ENCODE measurements around the gene ITPRID1. TPM values are rescaled to one million over a fixed set of nuclear protein-coding genes. Genes with fewer than 3 reads are reported as not detected.
"Not testable (repeated sequence)": the region's sequence is repeated elsewhere in the genome, so short reads cannot be mapped to it uniquely, and the experiment has no call there.

The ITPRID1 gene
- total RNA-seq (2014; rRNA removed; shearing (Covaris generic)), result not detected in 2 replicates
- polyA plus RNA-seq (2015; cell fraction: cytosol; rRNA removed), result not detected in 2 replicates
- not detected in 2 replicates for polyA plus RNA-seq (2015; cell fraction: nucleus; rRNA removed)

- no peak for DNase-seq (ENCODE audit: low read depth)
These were observed at the start of gene ITPRID1 for GRCh38 chr7:31513790-31514189. TSS of gene ITPRID1 (plus strand) at chr7:31514090. CDS start at chr7:31553025, 38,935 bp downstream.

DNA sequence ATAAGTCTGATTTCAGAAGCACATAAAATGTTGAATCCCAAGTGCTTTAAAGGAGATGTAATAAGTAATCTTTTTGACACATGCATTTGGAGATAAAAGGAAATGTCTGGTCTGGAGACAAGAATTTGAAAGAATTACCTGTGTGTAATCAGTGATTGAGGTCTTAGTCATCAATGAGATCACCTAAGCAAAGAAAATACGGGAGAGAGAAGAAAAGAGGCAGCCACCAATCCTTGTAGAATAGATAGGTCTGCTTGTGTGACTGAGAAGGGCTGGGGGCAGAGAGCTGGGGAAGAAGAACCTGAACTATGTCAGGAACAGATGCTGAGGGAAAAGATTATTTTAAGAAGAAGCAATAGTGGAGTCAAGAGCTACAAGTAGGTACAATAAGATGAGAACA, 49.3 kb upstream of the ITPRID1 start:
- DNase-seq (ENCODE audit: low read depth), result peak; percentile 55

DNA sequence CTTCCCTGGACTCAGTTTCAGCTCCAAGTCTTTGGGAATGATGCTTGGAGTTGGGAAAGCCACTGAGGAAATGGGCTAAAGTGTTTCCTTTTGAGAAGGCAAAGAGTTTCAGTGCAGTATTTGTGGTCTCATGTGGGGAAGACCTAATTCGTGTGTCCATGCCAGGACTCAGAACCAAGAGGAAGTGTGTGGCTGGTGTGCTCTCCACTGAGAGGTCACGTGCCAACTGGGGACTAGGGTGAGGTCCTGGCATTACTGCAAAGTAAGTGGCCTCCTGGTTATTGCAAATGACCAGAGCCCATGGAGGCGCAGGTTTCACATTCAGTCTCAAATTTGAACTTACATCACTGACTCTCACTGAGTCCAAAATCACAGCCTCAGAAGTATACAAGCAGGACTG, 48.6 kb upstream of the ITPRID1 start:
- no peak for DNase-seq (ENCODE audit: low read depth)

GRCh38 chr7:31466036-31466435, 47.9 kb upstream of the ITPRID1 start:
- DNase-seq (ENCODE audit: low read depth), result no peak

DNA sequence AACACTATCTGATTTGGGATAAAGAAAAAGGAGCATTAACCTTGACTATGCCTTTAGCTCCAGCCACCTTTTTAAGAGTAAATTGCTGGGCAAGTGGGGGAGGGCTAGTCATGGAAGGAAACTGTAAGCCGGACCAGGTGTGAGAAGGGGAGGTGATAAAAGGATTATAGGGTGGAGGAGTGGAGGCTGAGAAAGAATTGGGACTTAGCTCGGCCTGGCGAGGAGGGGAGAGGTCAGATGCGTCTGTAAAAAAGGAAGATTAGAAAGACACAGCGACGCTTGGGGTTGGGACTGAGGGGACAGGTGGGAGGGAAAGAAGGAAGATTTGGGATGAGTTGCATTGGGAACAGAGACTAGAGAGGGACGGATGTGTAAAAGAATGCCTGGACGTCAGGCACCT, 43.0 kb upstream of the ITPRID1 start:
- DNase-seq (ENCODE audit: low read depth), result not testable (repeated sequence)

DNA sequence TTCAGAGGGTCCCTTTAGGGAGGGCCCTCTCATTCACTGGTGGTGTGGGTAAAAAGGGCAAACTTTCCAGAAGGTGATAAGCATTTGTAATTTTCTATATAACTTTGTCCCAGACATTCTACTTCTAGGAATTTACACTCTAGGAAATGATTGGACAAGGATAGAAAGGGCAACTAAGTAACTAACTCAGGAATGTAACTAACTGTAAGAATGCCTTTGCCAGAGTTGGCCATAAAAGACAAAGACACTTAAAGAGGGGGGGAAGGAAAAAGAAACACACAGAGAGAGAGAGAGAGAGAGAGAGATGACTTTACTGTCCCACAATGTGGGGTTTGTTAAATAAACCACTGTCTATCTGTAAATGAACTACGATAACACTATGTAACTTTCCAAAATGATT, 38.5 kb upstream of the ITPRID1 start:
- DNase-seq (ENCODE audit: low read depth), result no peak

- no peak for DNase-seq (ENCODE audit: low read depth)
These were observed 37.7 kb upstream of the ITPRID1 start for GRCh38 chr7:31476073-31476745.

- DNase-seq (ENCODE audit: low read depth), result no peak
These were observed 36.8 kb upstream of the ITPRID1 start for GRCh38 chr7:31476941-31477677.

- no peak for DNase-seq (ENCODE audit: low read depth)
These were observed 35.9 kb upstream of the ITPRID1 start for GRCh38 chr7:31478018-31478417.

DNA sequence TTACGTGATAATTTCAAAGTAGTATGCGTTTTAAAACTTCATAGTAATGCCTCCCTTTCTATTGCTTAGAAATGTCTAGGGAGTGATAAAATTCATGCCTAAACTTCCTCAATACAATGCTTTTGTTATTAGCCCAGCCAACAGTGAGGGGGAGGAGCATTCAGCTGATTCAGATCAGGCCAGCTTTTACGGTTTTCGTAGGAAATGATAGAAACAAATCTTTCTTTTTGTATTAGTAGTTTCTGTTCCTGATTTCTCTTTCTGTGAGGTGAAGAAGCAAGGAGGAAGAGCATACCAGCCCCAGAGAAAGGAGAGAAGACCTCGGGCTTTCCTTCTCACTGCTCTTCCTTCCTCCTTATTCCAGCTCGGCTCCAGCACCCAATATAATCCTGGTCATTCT, 35.2 kb upstream of the ITPRID1 start:
- no peak for DNase-seq (ENCODE audit: low read depth)

GRCh38 chr7:31487071-31487470, 26.8 kb upstream of the ITPRID1 start:
- no peak for DNase-seq (ENCODE audit: low read depth)

DNA sequence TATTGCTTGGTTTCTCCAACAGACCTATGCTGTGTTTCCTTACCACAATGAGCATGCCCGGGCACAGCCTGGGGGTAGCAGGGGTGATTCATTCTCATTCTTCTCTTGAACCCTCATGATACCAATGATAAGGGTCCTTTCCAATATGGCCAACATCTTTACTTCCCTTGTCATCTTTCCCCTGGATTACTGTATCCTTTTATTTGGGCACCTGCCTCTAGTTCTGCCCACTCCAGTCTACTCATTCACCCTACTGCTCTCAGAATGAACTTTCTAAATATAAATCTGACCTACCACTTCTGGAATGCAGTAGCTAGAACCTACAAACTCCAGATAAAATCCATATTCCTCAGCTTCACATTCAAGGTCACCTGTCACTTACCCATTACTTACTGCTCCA, 26.4 kb upstream of the ITPRID1 start:
- DNase-seq (ENCODE audit: low read depth), result peak; percentile 20

DNA sequence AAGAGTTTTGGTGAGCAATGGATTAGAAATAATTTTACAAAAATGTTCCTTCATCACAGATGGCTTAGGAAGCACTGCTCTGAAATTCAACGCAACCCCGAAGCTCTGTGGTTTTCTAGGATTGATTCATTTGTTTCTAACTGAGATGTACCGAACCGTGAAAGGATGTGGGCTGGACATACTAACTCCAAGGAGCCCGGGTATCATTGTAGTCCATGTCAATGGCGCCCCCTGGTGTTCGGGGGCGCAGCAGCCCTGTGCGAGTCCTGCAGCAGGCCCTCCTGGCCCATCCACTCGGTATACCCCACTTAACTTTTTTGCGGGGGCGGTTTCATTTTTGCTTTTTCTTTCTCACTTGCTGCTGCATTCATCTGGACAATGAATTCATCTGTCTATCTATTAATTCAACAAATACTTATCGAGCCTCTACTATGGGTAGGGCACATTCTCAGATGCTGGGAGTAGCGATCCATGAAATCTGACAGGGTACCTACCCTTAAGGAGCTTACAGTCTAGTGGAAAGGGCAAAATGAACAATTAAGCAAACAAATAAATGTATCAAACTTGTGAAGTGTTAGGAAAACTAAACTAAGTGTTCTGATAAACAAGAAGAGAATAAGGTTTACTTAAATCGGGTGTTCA, 25.2 kb upstream of the ITPRID1 start:
- DNase-seq (ENCODE audit: low read depth), result peak; percentile 67

DNA sequence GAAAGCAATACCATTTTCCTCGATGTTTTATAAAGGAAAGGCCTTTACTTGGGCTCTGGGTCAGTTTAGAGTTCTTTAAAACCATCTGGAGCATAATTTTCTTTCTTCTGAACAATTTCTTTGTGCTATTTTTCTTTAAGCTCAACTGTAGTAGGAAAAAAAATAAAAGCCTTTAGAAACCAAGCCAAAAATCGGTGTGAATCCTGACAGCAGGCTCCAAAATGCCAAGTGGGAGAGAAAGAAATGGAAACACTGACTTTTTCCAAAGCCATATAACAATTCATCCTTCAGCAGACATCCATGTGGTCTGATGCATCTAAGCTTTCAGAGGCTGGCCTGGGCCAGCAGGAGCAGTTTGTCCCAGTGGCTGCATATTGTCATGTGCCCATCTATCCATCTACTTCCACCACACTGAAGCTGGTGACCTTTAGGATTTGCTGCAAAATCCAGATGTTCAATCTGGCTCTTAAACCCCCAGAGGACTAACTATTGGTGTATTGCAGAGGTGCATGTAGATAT, 23.0 kb upstream of the ITPRID1 start:
- DNase-seq (ENCODE audit: low read depth), result no peak

GRCh38 chr7:31492086-31492485, 21.8 kb upstream of the ITPRID1 start:
- DNase-seq (ENCODE audit: low read depth), result no peak

DNA sequence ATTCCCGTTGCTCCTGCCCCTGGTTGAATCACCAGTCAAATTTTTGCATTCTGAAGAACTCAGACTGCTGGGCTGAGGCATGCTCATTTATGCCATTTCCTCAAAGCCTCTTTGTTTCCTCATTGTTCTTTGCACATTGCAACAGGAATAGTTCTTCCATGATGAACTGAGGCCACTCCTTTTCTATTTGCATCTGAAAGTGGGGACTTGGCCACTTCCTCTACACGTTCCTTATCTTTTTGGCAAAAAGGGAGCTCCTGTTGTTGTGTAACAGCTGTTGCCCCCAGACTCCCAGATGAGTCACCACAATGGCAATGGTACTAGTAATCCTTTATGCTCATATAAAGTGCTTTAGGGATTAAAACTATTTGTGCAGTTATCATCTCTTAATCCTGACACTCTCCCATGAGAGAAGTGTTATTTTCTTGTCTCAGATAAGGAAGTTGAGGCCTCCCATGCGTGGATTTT, 20.1 kb upstream of the ITPRID1 start:
- DNase-seq (ENCODE audit: low read depth), result peak; percentile 60

GRCh38 chr7:31494421-31494820, 19.5 kb upstream of the ITPRID1 start:
- DNase-seq (ENCODE audit: low read depth), result no peak

- DNase-seq (ENCODE audit: low read depth), result no peak
These were observed 18.2 kb upstream of the ITPRID1 start for GRCh38 chr7:31495653-31496052.

GRCh38 chr7:31497516-31497915, 16.4 kb upstream of the ITPRID1 start:
- no peak for DNase-seq (ENCODE audit: low read depth)

- no peak for DNase-seq (ENCODE audit: low read depth)
These were observed 13.2 kb upstream of the ITPRID1 start for GRCh38 chr7:31500656-31501055.

GRCh38 chr7:31508823-31509222, 5.1 kb upstream of the ITPRID1 start:
- DNase-seq (ENCODE audit: low read depth), result no peak

GRCh38 chr7:31512166-31512565, 1.7 kb upstream of the ITPRID1 start:
- DNase-seq (ENCODE audit: low read depth), result no peak
